HS-27A (cell line): ENCODE data around the gene SRGAP3.

Experiments used
- DNase-seq: peaks from one replicate; pipeline ENCODE4 v3.0.0-alpha.2; 2012; ENCODE audit warnings: low read depth, missing footprints

The SRGAP3 gene

DNA sequence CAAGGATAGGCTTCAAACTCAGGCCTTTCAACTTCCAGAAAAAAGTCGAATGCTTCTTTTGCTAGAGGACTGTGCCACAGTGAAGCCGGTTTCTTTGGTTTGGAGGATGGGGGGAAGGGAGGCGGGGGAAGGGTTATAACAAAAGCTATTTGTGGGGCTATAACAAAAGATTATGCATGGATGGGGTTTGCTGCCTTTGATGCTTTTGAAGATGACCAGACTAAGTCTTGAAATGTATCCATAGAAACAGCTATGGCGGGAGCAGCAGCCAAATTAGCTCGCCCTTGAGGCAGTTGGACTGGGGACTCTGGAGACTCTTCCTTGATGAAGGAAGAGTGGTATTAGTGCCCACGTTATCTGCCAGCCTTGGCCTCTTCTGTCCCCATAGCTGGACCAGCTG is 47.5 kb downstream of the SRGAP3 start:
- DNase-seq: no peak

DNA sequence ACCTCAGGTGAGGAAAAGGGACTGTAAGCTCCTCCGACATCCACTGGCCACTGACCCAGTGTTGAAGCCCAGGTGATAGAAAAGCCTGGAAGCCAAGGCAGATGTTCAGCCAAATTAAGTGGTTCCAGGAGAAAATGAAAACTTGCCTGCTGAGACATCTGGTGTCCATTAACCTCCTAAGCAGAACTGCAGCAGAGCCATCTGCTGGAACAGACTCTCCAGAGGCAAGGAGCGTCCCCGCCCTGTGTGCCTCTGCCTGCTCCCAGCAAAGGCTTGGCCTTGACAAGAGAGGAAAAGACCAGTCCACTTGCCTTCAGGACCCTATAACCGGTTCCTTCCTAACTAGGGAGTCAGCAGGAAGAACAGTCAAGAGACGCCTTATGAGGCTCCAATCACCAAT is 48.2 kb downstream of the SRGAP3 start:
- no peak for DNase-seq

DNA sequence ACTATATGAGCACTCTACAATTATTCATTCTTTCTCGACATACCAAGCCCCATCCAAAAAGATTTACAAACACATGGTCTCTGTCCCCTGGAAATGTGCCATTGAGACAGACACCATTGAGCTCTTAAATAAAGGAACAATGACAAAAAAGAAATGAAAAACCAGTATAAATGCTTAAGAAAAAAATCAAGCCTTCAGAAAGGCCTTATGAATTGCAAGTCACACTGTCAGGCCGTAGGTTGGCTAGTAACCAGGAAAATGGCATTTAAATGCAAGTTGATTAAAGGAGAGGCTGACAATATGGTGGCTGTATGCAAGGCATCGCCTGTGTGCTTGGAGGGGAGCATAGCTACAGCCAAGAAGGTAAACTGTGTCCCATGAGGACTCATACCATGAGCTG is 49.7 kb downstream of the SRGAP3 start:
- DNase-seq: no peak

DNA sequence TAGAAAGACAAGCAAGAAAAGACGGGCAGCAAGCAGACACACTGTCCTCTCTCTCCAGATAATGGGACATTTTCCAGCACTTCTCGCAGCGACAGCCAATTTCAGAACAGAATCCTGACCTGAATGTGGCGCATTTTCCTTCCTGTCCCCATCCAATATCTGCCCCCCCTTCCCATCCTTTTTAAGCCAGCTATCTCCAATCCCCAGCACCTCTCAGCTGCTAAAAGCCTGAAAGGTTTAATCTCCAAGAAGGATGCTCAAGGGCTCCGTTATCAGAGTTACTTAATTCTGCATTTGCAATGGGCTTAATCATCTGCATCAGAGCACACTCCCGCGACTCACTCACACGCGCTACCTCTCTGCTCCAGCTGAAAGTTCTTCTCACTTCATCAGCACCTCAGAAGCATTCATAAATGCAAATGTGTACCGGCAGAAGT is 50.5 kb downstream of the SRGAP3 start:
- DNase-seq: no peak

DNA sequence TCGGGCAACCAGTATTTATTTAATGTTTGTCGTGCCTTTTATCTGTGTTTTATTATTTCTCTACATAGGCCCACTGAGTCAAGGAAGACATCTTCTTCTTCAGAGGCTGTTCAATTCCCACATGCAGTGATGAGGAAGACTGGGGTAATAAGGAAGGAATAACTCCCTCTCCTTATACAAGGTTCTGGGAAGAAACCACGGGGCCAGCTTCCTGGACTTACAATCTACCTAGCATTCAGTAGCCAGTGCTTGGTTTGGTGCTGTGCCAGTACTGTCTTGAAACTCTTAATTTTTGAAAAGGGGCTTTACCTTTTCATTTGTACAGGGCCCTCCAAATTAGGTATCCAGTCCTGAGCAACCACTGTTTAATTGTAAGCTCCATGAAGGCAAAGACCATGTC is 51.2 kb downstream of the SRGAP3 start:
- DNase-seq: no peak

DNA sequence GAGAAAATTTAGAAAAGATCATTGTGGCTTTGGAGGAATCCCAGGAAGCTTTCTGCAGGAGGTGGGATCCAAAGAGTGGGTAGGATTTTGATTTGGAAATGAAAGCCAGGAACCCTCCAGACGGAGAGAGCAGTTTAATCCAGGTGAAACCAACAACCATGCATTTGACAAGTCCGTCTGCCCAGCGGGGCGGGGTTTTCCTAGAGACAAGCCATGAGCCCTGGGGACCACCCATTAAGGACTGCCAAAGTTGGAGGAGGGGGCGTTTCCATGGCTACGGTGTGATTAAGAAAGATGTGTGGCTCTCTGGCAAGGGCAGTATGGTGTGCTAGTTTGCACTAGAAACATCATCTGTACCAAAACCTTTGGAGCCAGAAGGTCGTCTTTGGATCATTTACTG is 53.4 kb downstream of the SRGAP3 start:
- DNase-seq: no peak

DNA sequence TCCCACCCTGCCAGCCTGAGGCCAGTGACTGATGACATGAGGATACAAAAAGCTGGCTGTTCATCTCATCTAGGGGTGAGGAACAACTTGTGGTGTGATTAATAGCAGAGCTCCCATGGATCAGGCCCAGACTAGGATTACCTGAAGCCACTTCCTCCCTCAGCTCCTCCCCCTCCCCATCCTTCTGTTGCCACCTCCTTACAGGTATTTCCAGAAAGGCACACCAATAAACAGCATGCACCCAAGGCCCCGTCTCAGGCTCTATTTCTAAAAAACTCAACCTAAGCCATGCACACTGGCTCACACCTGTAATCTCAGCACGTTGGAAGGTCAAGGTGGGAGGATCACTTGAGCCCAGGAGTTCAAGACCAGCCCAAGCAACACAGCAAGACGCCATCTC is 54.1 kb downstream of the SRGAP3 start:
- DNase-seq: no peak

DNA sequence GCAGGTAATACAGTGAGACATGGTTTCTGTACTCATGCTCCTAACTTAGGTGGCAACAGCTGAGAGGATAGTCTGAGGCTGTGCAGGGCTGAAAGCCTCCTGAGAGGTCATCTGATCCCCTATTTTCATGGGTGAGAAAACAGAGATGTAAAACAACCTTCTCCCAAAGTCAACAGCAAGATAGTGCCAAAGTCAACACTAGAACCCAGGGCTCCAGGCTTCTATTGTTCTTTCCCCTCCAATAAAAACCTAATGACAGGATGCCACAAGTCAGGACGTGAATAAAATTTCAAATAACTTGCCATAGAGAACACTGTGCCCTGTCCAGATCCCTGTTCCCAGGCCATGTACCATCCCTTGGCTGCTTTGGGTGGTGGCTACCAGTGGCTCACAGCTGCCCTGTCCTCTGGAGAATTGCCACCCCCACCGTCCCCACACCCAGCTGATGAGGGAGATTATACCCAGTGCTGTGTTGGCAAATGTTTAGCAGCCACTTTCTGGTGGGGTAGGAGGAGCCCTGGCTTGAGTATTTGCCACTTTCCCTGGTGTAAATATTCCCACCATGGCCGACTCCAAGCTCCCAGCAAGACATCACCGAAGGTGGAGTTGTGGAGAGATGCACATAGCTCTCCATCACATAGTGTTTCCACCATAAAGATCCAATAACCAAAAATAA is 54.8 kb downstream of the SRGAP3 start:
- no peak for DNase-seq

DNA sequence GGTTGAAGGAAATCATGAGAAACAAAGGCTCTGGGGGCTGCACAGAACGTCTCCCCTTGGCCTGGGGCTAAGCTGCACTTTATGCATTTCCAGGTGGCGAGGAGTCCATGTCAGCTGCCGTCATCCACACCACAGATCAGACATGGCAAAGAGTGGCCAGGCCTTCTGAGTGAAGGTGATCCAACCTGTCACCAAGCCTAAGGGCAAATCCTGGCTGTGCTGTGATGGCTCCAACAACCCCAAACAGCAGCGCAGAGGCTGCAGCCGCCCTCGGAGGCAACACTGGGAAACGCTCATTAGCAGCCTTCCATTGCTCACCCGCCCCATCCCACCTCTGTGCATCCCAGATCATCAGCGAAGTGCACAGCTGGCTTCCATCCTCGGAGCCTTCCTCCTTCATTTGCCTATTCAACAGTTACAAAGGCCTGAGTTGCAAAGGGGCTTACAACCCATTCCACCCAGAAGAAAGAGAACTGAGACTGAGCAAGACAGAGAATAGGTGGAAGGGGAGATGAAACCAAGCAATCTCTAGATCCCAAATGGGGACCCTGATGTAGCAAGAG is 55.7 kb downstream of the SRGAP3 start:
- DNase-seq: no peak

DNA sequence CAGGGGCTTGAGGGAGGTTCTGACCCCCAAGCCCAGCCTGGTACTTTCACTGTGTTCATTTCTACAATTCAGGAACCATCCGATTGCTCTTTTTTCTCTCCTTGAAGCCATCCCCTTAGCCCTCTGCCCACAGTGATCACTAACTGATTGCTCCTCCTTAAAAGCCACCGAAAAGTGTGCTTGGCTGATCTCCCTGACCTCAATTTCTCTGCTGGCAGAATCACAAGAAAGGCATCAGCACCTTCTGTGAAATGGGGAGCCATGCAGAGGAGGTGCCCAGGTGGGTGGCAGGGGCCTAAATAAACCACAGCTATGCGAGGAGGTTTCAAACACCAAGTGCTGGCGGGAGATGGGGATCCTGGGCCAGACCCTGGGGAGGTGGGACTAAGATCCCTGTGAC is 56.2 kb downstream of the SRGAP3 start:
- no peak for DNase-seq

DNA sequence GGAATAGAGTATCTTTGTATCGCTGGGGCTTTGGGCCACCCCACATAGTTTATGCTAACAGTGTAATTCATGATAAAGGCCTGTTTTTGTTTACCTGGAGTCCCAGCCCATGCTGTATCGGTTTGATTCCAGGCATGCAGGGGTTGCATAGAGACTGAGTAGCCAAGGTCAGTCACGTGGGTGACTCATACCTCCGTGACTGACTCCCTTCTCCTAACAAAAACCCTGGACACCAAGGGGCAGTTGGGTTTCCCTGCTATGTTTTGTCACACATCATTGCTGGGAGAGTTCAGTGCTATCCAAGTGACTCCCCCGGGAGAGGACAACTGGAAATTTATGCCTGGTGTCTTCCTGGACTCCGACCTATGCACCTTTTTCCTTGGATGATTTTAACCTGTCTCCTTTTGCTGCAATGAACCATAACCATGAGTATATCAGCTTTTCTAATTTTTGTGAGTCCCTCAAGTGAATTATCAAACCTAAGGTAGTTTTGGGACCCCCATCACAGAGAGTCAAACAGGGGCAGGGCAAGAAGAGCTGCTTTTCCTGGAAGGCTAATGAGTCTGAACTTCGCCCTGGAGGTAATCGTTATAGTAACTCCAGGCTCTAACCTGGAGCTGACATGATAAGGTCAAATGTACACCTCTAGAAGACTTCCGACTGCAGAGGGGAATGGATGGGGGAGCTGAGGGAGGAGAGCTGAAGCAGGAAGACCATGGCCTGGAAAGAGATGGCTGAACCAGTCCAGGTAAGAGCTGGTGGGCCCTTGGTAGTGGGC is 57.0 kb downstream of the SRGAP3 start:
- DNase-seq: no peak

DNA sequence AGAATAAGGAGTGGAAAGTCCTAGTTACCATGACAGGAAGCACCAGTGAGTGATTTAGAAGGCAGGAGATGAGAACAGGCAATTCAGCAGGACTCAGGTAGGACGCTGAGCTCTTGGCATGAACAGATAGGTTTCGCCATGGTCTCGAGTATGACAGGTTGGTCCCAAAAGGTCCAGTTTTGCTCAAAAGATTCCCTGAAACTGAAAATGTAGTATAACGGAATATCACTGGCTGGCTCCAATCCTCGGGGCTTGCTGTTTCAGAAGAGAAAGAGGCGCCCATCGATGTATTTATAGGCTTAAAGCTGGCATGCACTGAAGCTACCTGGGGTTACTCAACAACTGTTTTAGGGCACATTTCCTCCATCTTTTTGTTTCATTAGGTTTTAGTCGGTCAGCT is 59.2 kb downstream of the SRGAP3 start:
- DNase-seq: no peak

DNA sequence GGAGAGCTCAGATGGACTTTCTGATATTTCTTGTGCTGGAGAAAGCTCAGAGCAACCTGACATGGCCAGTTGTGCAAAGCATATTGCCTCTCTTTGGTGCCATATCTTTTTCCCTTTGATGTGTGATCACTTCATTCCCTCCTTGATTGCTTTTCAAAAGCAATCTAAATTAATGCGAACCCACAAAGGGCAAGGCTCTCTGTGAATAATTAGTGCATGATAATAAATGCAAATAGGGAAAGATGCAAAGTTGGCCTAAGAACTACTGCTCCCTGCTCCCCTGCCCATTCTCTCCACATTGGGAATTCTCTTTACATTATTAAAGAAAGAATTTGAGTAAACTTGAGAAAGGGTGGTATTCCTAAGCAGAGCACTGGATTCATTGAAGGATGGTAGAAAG is 60.9 kb downstream of the SRGAP3 start:
- no peak for DNase-seq

DNA sequence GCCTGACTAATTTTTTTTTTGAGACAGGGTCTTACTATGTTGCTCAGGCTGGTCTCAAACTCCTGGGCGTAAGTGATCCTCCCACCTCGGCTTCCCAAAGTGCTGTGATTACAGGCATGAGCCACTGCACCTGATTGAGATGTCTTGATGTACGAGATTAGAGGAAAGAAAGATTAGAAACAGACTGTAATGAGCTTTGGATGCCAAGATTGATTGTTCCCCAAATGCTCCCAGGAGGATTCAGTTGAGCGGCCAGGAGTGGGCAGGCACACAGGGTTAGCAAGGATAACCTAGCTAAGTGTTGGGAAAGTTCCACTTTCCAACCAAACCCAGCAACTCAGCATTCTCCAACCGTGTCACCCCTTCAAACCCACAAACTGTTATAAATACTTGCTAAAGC is 63.7 kb downstream of the SRGAP3 start:
- DNase-seq: no peak

DNA sequence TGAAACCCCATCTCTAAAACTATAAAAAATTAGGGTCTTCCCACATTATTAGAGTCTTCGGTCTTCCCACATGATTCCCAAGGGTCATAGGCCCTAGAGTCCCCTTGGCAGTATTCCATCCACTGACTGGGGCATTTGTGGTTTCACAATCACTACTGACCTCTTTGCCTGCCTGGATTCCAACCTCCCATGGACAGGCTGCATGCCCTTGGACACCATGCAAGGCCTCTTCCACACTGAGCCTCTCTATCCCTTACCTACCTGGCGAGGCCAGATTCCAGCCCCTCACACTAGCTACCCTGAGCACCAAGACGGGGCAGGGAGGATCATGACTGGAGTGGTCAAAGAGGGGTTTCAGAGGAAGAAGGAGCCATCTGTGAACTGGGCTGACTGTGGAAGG is 64.4 kb downstream of the SRGAP3 start:
- DNase-seq: no peak

DNA sequence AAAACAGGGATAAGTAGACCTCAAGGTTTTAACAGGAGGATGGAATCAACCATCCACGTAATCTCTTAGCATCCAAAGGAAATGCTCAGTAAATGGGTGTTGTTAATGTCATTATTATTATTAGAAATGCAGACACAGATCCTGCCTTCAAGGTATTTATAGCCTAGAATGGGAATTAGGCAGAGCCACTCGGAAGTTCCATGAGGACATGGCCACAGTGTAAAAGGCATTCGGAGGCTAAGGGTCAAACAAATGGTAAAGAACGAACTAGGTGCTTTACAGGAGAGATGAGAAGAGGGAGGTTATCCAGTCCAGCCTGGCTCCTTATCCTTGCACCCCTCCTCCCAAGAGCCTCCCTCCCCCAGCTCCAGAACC is 65.0 kb downstream of the SRGAP3 start:
- DNase-seq: no peak

DNA sequence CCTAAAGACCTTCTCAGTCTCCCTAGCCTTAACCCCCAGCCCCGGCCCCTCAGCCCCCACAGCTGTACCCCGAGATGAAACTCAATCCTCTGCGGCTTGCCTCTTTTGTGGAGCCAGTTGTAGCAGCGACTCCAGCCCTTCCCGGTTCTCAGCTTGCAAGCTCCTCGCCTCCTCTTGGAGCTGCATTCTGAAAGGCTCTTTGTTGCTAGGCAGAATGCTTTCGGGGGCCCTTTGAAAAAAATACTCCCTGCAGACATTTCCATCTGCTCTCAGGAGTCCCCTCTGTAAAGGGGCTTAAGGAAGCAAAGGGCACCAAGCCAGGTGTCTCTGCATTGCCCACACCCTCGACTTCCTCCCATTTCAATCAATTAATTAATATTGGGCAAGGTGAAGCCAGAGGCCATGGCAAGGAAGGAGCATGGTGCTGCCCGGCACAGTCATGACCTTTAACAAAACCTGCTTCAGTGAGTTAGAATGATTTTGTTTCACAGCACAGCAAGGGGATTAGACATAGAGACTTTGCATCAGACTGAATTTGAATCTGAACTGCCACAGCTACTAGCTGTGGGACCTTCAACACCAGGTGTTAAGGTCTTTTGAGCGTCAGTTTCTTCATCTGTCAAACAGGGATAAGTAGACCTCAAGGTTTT is 65.5 kb downstream of the SRGAP3 start:
- DNase-seq: no peak

DNA sequence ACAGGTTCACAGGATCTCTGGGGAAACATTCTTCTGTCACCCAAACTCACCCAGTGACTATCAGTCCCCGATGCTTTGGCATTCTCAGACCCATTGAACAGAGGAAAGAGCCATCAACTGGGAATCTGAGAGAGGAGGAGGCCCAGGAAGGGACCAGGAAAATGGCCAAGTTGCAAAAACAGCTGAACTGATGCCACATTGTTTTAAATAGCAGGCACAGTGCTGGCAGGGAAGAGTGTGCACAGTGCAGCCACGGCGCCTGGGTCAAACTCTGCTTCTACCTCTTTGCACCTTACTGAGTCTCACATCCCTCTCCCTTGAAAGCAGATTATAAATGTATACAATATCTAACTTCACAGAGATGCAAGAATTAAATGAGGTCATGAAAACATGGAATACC is 66.4 kb downstream of the SRGAP3 start:
- no peak for DNase-seq

DNA sequence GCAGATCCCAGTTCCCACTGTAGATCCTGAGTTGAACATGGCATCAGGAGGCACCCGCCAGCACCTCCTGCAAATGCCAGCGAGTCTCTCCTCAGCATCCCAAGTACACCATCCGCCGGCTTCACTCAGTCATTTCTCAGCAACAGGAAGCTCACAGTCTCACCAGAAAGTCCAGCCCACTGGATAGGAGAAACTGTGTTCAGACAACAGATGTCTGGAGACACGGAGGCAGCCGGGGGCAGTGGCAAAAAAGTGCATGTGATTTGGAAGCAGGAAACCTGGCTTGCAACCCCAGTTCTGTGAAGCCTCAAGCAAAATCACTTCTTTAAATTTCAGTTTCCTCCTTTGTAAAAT is 68.7 kb downstream of the SRGAP3 start:
- DNase-seq: no peak

DNA sequence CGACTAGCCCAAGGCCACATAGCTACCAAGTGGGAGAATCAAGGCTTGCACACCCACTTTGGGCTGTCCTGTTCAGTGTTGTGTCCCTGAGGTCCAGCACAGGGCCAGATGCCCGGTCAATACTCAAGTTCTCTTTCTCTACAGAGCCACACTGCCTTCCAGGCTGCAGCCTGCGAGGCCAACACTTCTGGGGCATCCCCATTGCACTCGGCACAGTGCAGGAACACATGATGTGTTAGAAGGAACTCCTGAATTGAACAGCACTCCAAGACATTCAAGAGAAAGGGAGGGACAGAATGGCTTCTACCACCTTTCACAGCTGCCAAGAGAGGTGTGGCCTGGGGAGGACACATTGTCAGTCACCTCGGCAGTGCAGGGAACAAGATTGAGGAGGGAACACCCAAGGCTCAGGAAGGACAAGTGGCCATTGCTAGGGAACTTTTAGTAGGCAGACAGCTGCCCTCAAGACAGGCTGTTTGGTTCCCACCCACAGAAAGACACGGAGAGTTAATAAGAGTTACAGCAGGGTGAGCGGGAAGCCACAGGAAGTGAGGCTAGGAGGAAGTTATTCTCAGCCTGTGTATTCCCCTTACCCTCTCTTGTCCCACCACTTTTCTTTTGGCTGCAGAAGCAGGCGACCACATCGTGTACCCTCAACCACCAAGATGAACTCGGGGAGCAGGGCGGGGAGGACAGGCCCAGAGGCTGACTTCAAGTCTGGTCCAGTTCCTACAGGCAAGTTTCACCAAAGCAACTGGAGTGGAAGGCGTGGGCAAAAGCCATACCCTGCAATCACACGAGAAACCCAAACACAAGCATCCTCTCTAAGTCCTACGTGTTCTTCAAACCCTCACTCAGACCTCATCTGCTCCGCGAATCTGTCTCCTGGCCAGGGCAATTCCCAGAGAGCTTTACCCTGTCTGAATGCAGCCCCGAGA is 69.4 kb downstream of the SRGAP3 start:
- no peak for DNase-seq

DNA sequence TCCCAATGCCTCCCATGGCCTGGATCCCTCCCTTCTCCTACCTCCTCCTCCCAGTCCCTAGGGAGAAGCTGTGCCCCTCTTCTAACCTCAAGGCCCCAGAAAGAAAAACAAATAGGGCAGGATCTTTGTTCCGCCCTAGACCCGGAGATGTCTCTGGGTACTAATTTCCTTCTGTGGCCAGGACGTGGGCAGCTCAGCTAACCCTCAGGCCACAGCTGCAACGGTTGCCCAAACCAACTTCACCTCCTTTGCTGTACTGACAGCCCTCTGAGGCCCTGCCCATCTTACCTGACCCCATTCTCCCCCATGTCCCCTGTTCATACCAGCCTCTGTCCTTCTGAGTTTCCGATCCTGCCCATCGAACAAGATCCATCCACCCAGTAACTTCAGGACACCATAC is 70.7 kb downstream of the SRGAP3 start:
- DNase-seq: no peak

DNA sequence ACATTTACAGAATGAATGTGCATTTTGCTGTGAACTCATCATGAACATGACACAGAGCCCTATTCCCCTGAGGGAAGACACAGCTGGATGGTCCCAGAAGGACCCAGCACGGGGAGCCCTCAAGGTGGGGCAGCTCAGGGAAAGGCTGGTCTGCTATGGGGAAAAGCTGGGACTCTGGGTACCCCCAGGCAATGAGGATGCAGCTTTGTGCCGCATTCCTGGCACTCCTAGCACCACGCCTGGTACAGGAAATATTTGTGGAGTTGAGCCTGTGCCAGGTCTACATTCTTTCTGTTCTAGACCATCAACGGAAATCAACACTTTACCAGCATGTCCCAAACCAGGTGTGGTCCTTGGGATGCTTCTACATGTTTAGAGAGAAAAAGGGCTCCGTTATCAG is 74.0 kb downstream of the SRGAP3 start:
- DNase-seq: peak; percentile 63
